Activated CD8-positive, alpha-beta memory T cell treated with anti-CD3 and anti-CD28 coated beads for 1 hour (primary cell): Measurements from ENCODE around the gene CD300E.
"Not testable (repeated sequence)": the region's sequence is repeated elsewhere in the genome, so short reads cannot be mapped to it uniquely, and the experiment has no call there.

ENCODE experiments used
- DNase-seq, 2 donors: peaks; one replicate each; pipeline ENCODE4 v3.0.0-alpha.2; 2020; ENCODE audit warnings: low read depth in 1 of 2; ENCODE audit errors: extremely low read depth in 1 of 2

The CD300E gene

DNA sequence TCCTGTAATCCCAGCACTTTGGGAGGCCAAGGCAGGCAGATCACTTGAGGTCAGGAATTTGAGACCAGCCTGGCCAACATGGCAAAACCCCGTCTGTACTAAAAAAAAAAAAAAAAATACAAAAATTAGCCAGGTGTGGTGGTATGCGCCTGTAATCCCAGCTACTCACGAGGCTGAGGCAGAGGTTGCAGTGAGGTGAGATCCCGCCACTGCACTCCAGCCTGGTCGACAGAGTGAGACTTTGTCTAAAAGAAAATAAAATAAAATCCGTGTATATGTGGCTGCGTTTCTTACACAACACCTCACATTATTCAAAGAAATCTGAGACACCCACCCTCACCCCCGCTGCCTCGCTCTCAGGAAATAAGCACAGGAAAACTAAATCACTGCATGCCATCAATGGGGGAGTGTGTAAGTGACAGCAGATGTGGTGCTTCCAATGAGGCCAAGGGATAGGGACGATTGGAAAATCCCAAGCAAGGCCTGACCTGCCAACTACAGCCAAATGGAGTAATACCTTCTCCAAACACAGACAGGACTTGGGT, 13.1 kb upstream of the CD300E start:
- DNase-seq = not testable (repeated sequence)

GRCh38 chr17:74635418-74635817, 11.9 kb upstream of the CD300E start:
- no peak for DNase-seq

GRCh38 chr17:74633326-74633725, 9.8 kb upstream of the CD300E start:
- DNase-seq = no peak

DNA sequence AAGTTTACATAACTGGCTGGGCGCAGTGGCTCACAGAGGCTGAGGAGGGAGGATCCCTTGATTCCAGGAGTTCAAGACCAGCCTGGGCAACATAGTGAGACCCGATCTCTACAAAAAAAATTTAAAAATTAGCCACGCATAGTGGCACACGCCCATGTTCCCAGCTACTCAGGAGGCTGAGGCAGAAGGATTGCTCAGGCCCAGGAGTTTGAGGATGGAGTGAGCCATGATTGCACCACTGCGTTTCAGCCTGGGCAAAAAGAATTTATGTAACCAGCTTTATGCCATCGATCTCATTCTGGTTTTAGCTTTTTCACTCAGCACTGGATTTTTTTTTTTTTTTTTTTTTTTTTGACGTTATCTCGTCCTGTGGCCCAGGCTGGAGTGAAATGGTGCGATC, 9.1 kb upstream of the CD300E start:
- DNase-seq = no peak

- no peak for DNase-seq
Observed at GRCh38 chr17:74631468-74632450, 8.2 kb upstream of the CD300E start.

GRCh38 chr17:74630251-74630650, 6.7 kb upstream of the CD300E start:
- DNase-seq = not testable (repeated sequence)

GRCh38 chr17:74625661-74626060, 2.1 kb upstream of the CD300E start:
- no peak for DNase-seq

GRCh38 chr17:74624131-74624530, 593 bp upstream of the CD300E start:
- no peak for DNase-seq

DNA sequence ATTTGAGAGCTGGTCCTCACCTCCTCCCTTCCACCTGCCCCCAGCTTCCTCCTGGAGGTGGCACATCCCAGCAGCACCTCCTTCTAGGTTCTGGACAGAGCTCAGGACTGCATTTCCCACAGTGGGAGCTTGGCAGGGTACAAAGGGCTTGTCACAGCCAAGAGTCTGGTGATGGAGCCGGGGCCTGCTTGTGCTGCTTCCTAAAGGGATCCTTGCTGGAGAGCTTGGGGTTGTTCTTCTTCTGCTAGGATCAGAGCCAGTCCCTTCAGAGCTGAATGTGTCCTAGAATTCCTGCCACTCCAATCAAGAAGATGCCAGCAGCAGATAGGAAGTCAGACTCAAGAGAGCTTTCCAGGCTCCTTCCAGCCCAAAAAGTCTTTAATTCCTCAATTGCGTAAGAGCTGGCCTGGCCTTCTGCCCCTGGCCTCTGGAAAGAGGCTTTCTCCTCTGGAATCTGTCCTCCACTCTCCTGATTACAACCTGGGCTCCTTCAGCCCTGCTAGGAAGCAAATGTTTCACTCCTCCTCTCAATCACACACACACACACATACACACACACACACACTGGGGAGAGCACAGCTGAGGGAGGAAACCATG, 4.4 kb downstream of the CD300E start:
- DNase-seq = no peak

GRCh38 chr17:74618451-74618850, 5.1 kb downstream of the CD300E start:
- no peak for DNase-seq

- DNase-seq = no peak
Observed at GRCh38 chr17:74616696-74617095, 6.8 kb downstream of the CD300E start.

DNA sequence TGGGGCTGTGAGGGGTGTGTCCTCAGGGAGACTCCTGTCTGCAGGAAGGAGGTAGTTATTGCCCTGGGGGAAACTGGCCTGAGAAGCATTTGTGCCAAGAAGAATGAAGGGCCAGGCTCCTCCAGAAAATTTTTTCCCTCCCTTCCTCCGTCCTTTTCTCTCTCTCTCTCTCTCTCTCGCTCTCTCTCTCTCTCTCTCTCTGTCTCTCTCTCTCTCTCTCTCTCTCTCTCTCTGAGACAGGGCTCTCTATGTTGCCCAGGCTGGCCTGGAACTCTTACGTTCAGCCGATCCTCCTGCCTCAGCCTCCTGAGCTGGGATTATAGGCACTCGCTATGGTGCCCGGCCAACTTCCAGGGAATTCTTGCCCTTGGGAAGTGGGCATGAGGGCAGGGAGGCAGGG, 11.5 kb downstream of the CD300E start:
- no peak for DNase-seq

- DNase-seq = no peak
Observed at GRCh38 chr17:74610108-74610507, 13.4 kb downstream of the CD300E start.

- no peak for DNase-seq
Observed at GRCh38 chr17:74608511-74608910, 15.0 kb downstream of the CD300E start.

DNA sequence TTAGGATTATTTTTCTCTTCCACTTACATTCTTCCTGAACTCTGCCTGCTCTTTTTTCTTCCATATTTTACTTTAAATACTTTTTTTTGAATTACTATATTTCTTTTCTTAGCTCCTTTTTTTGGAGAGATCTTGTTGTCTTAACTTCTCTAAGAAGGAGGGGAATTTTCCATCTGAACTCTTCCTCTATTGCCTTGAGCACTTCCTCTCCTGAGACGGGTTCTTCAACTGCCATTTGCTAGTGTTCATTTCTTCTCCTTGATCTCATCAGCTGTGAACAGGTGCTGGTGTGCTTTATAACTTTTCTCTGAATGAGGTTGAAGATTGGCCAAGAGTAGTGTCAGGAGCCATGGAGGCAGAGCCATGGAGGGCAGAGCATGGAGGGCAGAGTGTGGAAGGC, 16.3 kb downstream of the CD300E start:
- DNase-seq = no peak

GRCh38 chr17:74606050-74606449, 17.5 kb downstream of the CD300E start:
- DNase-seq = no peak

DNA sequence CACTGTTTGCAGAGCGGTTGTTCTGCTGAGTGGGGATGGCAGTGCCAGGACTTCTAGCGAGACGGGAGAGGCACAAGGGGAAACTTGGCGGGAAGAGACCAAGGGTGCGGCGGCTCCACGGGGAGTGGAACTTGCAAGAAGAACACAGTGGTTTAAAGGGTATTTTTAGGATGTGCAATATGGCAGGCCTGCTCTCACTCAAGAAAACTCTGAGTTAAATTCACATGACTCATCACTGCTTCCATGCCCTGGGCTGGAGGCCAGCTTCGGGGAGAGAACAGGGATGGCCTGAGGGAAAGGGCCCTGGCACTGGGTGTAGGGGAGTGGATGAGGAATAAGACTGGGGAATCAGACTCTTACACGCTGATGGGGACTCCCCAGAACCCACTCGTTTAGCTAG, 18.2 kb downstream of the CD300E start:
- no peak for DNase-seq

- no peak for DNase-seq
Observed at GRCh38 chr17:74604761-74605160, 18.8 kb downstream of the CD300E start.

GRCh38 chr17:74604200-74604599, 19.3 kb downstream of the CD300E start:
- DNase-seq = no peak

DNA sequence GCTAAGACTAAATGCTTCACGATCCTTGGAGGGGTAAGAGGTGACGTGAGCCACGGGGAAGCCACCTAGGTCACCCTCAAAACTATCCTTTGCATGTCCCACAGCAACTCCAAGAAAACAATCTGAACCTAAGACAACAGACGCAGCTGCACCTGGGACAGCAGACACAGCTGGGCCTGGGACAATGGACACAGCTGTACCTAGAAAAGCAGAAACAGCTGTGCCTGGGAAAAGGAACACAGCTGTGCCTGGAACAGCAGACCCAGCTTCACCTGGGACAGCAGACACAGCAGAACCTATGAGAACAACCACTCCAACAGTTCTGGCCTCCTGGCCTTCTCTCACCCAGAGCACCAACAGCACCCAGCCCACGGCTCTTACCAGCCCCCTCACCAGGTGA, 19.8 kb downstream of the CD300E start:
- DNase-seq = no peak

DNA sequence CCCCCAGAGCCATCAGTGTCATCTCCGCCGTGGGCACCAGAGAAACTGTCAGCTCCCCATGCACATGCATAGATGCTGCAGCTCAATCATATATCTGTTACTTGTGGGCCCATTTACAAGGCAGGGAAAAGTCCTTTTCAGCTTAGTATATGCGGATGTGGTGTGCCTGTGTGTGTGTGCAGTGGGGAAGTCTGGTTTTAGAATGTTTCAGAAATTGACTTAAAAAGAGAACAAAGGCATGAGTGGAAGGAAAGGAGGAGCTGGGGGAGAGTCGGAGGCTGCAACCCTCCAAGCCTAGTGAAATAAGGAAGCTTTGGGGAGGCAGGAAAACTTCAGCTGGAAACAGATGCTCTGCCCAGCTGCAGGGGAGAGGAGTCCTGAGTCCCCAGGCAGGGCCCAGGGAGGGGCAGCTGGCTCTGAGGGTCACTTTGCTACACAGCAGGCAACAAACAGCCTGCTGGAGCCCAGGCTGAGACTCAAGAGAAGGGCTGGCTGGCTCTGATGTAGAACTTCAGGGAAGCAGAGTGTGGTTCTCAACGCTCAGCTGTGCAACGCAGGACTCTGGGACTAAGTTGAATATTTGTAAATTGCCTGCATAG, 20.4 kb downstream of the CD300E start:
- DNase-seq = no peak
